PFSK-1 (cell line): ENCODE results near the gene TRIM6.

Experiments used
- FOXP2 ChIP-seq: optimal IDR thresholded peaks from 2 replicates; pipeline ENCODE3; 2011; ENCODE audit warnings: borderline replicate concordance, control low read depth, inconsistent platforms; ENCODE audit not compliant: insufficient read depth; ENCODE audit errors: extremely low read length, extremely low read depth
- POLR2AphosphoS5 ChIP-seq: IDR thresholded peaks from 2 replicates; pipeline ENCODE4 v1.6.1; 2012; ENCODE audit warnings: low read depth, mild to moderate bottlenecking, control low read depth, low read length, moderate library complexity
- REST ChIP-seq, 2 experiments: IDR thresholded peaks; 2 replicates each; pipeline versions ENCODE4 v1.6.1 to v1.8.0; 2011 to 2012; ENCODE audit warnings: low read depth in 2 of 2, low read length in 2 of 2, control low read depth in 1 of 2, inconsistent platforms in 1 of 2, mild to moderate bottlenecking in 1 of 2, moderate library complexity in 1 of 2; ENCODE audit not compliant: insufficient read depth in 1 of 2
- SIN3A ChIP-seq: IDR thresholded peaks from 2 replicates; pipeline ENCODE4 v1.6.1; 2012; ENCODE audit warnings: mild to moderate bottlenecking, low read length, moderate library complexity, borderline replicate concordance; ENCODE audit not compliant: insufficient read depth
- TAF1 ChIP-seq: IDR thresholded peaks from 2 replicates; pipeline ENCODE4 v1.6.1; 2012; ENCODE audit warnings: low read length, control low read depth, borderline replicate concordance; ENCODE audit not compliant: insufficient read depth

- TF ChIP-seq POLR2AphosphoS5 (no peak), TAF1 (no peak), SIN3A (no peak), FOXP2 (no peak), REST (IDR thresholded peaks at IDR 0.05; ENCODE audit: insufficient read depth in 1 of 2, low read depth in 2 of 2, low read length in 2 of 2) (no peak)
Observed at GRCh38 chr11:5564259-5565019, 32.0 kb upstream of the TRIM6 start.
